ENCODE data around the gene NCOA4. TPM values are rescaled to one million over a fixed set of nuclear protein-coding genes. Genes with fewer than 3 reads are reported as not detected.

The NCOA4 gene
- total RNA-seq, 1 experiment from 2014 or later, result 68.0 TPM

- H3K4me3 ChIP-seq (replicated peaks in 1 of 2; ENCODE audit: low read depth in 1 of 2, low read length in 2 of 2), result no peak overlapping the region
- H3K9me3 ChIP-seq (ENCODE audit: control insufficient read depth in 1 of 2, insufficient read depth in 1 of 2, low read depth in 1 of 2, low read length in 2 of 2), result no peaks in the 10 kb centered on the region
- no peaks in the 10 kb centered on the region for H3K9me2 ChIP-seq (ENCODE audit: insufficient read depth)
- TF ChIP-seq POLR2AphosphoS5 (IDR thresholded peaks at IDR 0.05; ENCODE audit: low read depth, low read length), result no peak
- TF ChIP-seq RAD21 (IDR thresholded peaks at IDR 0.05; ENCODE audit: low read depth), result no peak
- no peak for TF ChIP-seq TCF7L2 (IDR thresholded peaks at IDR 0.05; ENCODE audit: borderline replicate concordance, extremely low read depth, insufficient read depth, insufficient read length)
- no peak for TF ChIP-seq CEBPB (IDR thresholded peaks at IDR 0.05; ENCODE audit: low read depth)
- no peak for TF ChIP-seq SIN3A (IDR thresholded peaks at IDR 0.05; ENCODE audit: low read depth)
- TF ChIP-seq CTCF (IDR thresholded peaks at IDR 0.05 in 2 of 3, conservative IDR thresholded peaks at IDR 0.05 in 1 of 3; ENCODE audit: borderline replicate concordance in 1 of 3, insufficient read depth in 1 of 3, low read depth in 2 of 3, low read length in 2 of 3), result no peak
- TF ChIP-seq MAX (IDR thresholded peaks at IDR 0.05), result no peak
- TF ChIP-seq EGR1 (IDR thresholded peaks at IDR 0.05; ENCODE audit: low read depth), result no peak
- TF ChIP-seq ZNF274 (IDR thresholded peaks at IDR 0.05; ENCODE audit: low read depth, low read length), result no peak
- TF ChIP-seq POLR2A (IDR thresholded peaks at IDR 0.05; ENCODE audit: borderline replicate concordance, extremely low read depth, insufficient read depth, insufficient read length), result no peak
- no peak for TF ChIP-seq EZH2phosphoT487 (IDR thresholded peaks at IDR 0.05; ENCODE audit: borderline replicate concordance)
- no peak for TF ChIP-seq ELF1 (IDR thresholded peaks at IDR 0.05; ENCODE audit: borderline replicate concordance, low read depth)
- no peak overlapping the region for H3K9ac ChIP-seq (ENCODE audit: low read length)
- ATAC-seq (no peak), DNase-seq (ENCODE audit: low read depth, low spot score) (no peak)
- no peaks in the 10 kb centered on the region for H3K4me1 ChIP-seq (ENCODE audit: control insufficient read depth in 1 of 2, insufficient read depth in 2 of 2, low read length in 2 of 2)
- intact Hi-C loops (cut with micrococcal nuclease), result no loop called here
- H3K36me3 ChIP-seq (ENCODE audit: control insufficient read depth in 1 of 2, insufficient read depth in 2 of 2, low read length in 2 of 2), result no peaks in the 10 kb centered on the region
- H3K27ac ChIP-seq (ENCODE audit: low read depth, low read length), result no peak overlapping the region
- RAD21 ChIA-PET (ENCODE audit: low non-redundant PET in 1 of 2, low total read pairs in 2 of 2, uncharacterized antibody in 2 of 2, unreplicated experiment in 2 of 2), result no interaction called here
- CTCF ChIA-PET, result no interaction called here
- H4K20me1 ChIP-seq (ENCODE audit: insufficient read depth), result no peaks in the 10 kb centered on the region
- H2AFZ ChIP-seq (ENCODE audit: low read depth, low read length, poor library complexity, severe bottlenecking), result no peak overlapping the region
- H3K27me3 ChIP-seq (ENCODE audit: insufficient read depth, low read length), result peaks cover 7% of the 10 kb centered on the region; the same call in 1 of the 2 replicates
- POLR2A ChIA-PET, result no interaction called here
- no peak overlapping the region for H3K4me2 ChIP-seq (ENCODE audit: low read length)
- no peaks in the 10 kb centered on the region for H3K79me2 ChIP-seq (ENCODE audit: insufficient read depth, low read length)
- no TSS peak for BruUV-seq (replicated peaks)
Observed at GRCh38 chr10:46053534-46054434, 23.4 kb upstream of the NCOA4 start.

Data from HCT116 (cell line).